ENCODE data around the gene MAPKAPK2. TPM values are rescaled to one million over a fixed set of nuclear protein-coding genes. Genes with fewer than 3 reads are reported as not detected.

MAPKAPK2 gene
- total RNA-seq, 1 experiment from 2014 or later = 72.4 TPM

- no peak for ATAC-seq
Measured at GRCh38 chr1:206672844-206673758, 11.6 kb upstream of the MAPKAPK2 start.

More at GRCh38 chr1:206672844-206673758, 11.6 kb upstream of the MAPKAPK2 start:
- POLR2A ChIA-PET = no interaction called here
- in situ Hi-C loops (cut with HindIII; ENCODE audit: low pct_unique_long_range_greater_than_20kb, low sequenced_read_pairs) (no loop called here), intact Hi-C loops (cut with micrococcal nuclease; ENCODE audit: unreplicated experiment) (no loop called here)
- CTCF ChIA-PET = interaction anchor here (0.7 to 3.3 kb wide), 2 partner anchors 9 to 90 kb away, joined by 4 to 12 read pairs; no protein-coding TSS in a partner anchor
- H3K27me3 ChIP-seq (ENCODE audit: control insufficient read depth, insufficient read depth, low read length) = no peaks in the 10 kb centered on the region
- no peaks in the 10 kb centered on the region for H3K9me3 ChIP-seq (ENCODE audit: control insufficient read depth, insufficient read depth, low read depth, low read length)
- BruUV-seq (replicated peaks) = no TSS peak
- no peak for TF ChIP-seq POLR2AphosphoS5 (IDR thresholded peaks at IDR 0.05; ENCODE audit: low read depth, low read length)
- no peak for TF ChIP-seq TCF7L2 (IDR thresholded peaks at IDR 0.05; ENCODE audit: low read depth, low read length)
- TF ChIP-seq SIN3A (IDR thresholded peaks at IDR 0.05; ENCODE audit: borderline replicate concordance, insufficient read depth, low read depth, low read length) = no peak
- TF ChIP-seq REST (IDR thresholded peaks at IDR 0.05; ENCODE audit: insufficient read depth in 1 of 2, low read depth in 2 of 2, low read length in 1 of 2) = no peak
- no peak for TF ChIP-seq CTCF (IDR thresholded peaks at IDR 0.05)
- no peak for DNase-seq (ENCODE audit: low read depth, low spot score)
- no peaks in the 10 kb centered on the region for H3K36me3 ChIP-seq (ENCODE audit: control insufficient read depth, insufficient read depth, low read length)
- H3K4me3 ChIP-seq (ENCODE audit: low read depth in 2 of 2, low read length in 2 of 2) = no peak overlapping the region
- peaks cover 6% of the 10 kb centered on the region for H3K4me1 ChIP-seq (ENCODE audit: control insufficient read depth, insufficient read depth, low read length)
- no peak overlapping the region for H3K27ac ChIP-seq (ENCODE audit: low read length)
